GM19099 (cell line): ENCODE measurements around the gene HBM.

Source experiments
- POLR2A ChIP-seq: IDR thresholded peaks from 3 replicates; pipeline ENCODE4 v1.6.1; 2011; ENCODE audit warnings: low read depth; ENCODE audit not compliant: insufficient read length; ENCODE audit errors: extremely low read depth

HBM gene

GRCh38 chr16:143047-143446 lies 22.7 kb upstream of the HBM start:
- no peak for TF ChIP-seq POLR2A

GRCh38 chr16:143456-143855 lies 22.3 kb upstream of the HBM start:
- TF ChIP-seq POLR2A, result no peak

GRCh38 chr16:144797-145252 lies 21.0 kb upstream of the HBM start:
- no peak for TF ChIP-seq POLR2A

GRCh38 chr16:146646-147045 lies 19.1 kb upstream of the HBM start:
- no peak for TF ChIP-seq POLR2A

- TF ChIP-seq POLR2A, result no peak
Observed at GRCh38 chr16:149024-149660, 16.6 kb upstream of the HBM start.

GRCh38 chr16:152141-153128 lies 13.3 kb upstream of the HBM start, which contains the start of gene HBZ:
Gene HBZ (plus strand): TSS chr16:152644. CDS start chr16:152910, 266 bp downstream.
- TF ChIP-seq POLR2A, result no peak

- TF ChIP-seq POLR2A, result no peak
Observed at GRCh38 chr16:154217-155030, 11.4 kb upstream of the HBM start.

- no peak for TF ChIP-seq POLR2A
Observed at GRCh38 chr16:155031-155398, 10.8 kb upstream of the HBM start.

- TF ChIP-seq POLR2A, result no peak
Observed at GRCh38 chr16:159136-159849, 6.5 kb upstream of the HBM start.

GRCh38 chr16:160691-161190 lies 5.0 kb upstream of the HBM start:
- TF ChIP-seq POLR2A, result no peak

- TF ChIP-seq POLR2A, result no peak
Observed at GRCh38 chr16:162271-162991, 3.3 kb upstream of the HBM start.

- TF ChIP-seq POLR2A, result no peak
Observed at GRCh38 chr16:164827-165538, 795 bp upstream of the HBM start.
